HepG2 (cell line): Measurements from ENCODE around the gene SLC23A3. TPM values are rescaled to one million over a fixed set of nuclear protein-coding genes. Genes with fewer than 3 reads are reported as not detected.
A peak's percentile ranks its signal among the peaks of the same experiment; 100 is the strongest.

Experiments used
- ARID5B ChIP-seq: IDR thresholded peaks from 2 replicates; pipeline ENCODE4 v1.4.0; 2020; ENCODE audit warnings: mild to moderate bottlenecking, missing genetic modification reagents
- CCAR2 ChIP-seq: fragments of 200-400 bp; formaldehyde crosslinking; optimal IDR thresholded peaks from 2 replicates; pipeline ENCODE3; 2018; ENCODE audit warnings: low read depth, mild to moderate bottlenecking, low read length, moderate library complexity
- HIC2 ChIP-seq: sonication (generic); formaldehyde crosslinking; IDR thresholded peaks from 2 replicates; pipeline ENCODE4 v1.9.0; 2022; ENCODE audit warnings: low read depth, missing genetic modification reagents
- LCORL ChIP-seq, 2 experiments: fragments of 450-650 bp in 1 of 2; sonication (generic) in 1 of 2; formaldehyde crosslinking in 1 of 2; IDR thresholded peaks; 2 replicates each; pipeline versions ENCODE4 v1.5.0 to v1.6.1; 2017 to 2020; ENCODE audit warnings: antibody characterized with exemption in 1 of 2, missing genetic modification reagents in 1 of 2
- PPARG ChIP-seq: conservative IDR thresholded peaks from 2 replicates; pipeline ENCODE4 v1.6.1; 2016; ENCODE audit warnings: missing biosample characterization, missing genetic modification reagents
- TOE1 ChIP-seq: sonication (generic); formaldehyde crosslinking; IDR thresholded peaks from 2 replicates; pipeline ENCODE4 v1.4.0; 2020; ENCODE audit warnings: mild to moderate bottlenecking, missing genetic modification reagents
- ZNF234 ChIP-seq: sonication (generic); formaldehyde crosslinking; conservative IDR thresholded peaks from 2 replicates; pipeline ENCODE4 v1.5.1; 2020; ENCODE audit warnings: mild to moderate bottlenecking, missing genetic modification reagents
- ZNF629 ChIP-seq: sonication (generic); formaldehyde crosslinking; conservative IDR thresholded peaks from 2 replicates; pipeline ENCODE4 v1.5.0; 2020; ENCODE audit warnings: missing genetic modification reagents
- polyA plus RNA-seq, 8 experiments: library from polyadenylated mRNA; depleted of rRNA in 3 of 8; stranded (reverse) in 7 of 8; unstranded in 1 of 8; fragments of >200 nt; fragmentation: Illumina TruSeq in 4 of 8; extraction: Trizol in 4 of 8; gene quantifications; 2 replicates each; pipeline versions ENCODE4 v1.2.1 to v1.2.3, GENCODE V29; 2011 to 2016; ENCODE audit warnings: low read depth in 4 of 8, missing spikeins in 1 of 8, mixed read lengths in 1 of 8; ENCODE audit not compliant: insufficient read depth in 1 of 8
- total RNA-seq, 5 experiments: library from RNA; depleted of rRNA; stranded (reverse); fragments of >200 nt; fragmentation: Illumina TruSeq; extraction: Trizol; gene quantifications; 2 replicates each; pipeline ENCODE4 v1.2.3, GENCODE V29; 2016; ENCODE audit warnings: low read depth in 1 of 5
- TF ChIP-seq, protein P1 (sequence below): sonication (generic); formaldehyde crosslinking; conservative IDR thresholded peaks from 2 replicates; pipeline ENCODE4 v1.4.0; 2020; ENCODE audit warnings: mild to moderate bottlenecking, missing genetic modification reagents, moderate library complexity
- TF ChIP-seq, protein P2 (sequence below): sonication (generic); formaldehyde crosslinking; IDR thresholded peaks from 2 replicates; pipeline ENCODE4 v1.8.0; 2022; ENCODE audit warnings: mild to moderate bottlenecking, missing genetic modification reagents, moderate library complexity
- TF ChIP-seq, protein P3 (sequence below): sonication (generic); formaldehyde crosslinking; conservative IDR thresholded peaks from 2 replicates; pipeline ENCODE4 v1.5.0; 2020; ENCODE audit warnings: missing genetic modification reagents

The SLC23A3 gene
- total and polyA plus RNA-seq, 2 of the 13 experiments (the other 11 are each of a cell fraction or from before 2014, with no cell fraction given) = 0.38 to 0.78 TPM

DNA sequence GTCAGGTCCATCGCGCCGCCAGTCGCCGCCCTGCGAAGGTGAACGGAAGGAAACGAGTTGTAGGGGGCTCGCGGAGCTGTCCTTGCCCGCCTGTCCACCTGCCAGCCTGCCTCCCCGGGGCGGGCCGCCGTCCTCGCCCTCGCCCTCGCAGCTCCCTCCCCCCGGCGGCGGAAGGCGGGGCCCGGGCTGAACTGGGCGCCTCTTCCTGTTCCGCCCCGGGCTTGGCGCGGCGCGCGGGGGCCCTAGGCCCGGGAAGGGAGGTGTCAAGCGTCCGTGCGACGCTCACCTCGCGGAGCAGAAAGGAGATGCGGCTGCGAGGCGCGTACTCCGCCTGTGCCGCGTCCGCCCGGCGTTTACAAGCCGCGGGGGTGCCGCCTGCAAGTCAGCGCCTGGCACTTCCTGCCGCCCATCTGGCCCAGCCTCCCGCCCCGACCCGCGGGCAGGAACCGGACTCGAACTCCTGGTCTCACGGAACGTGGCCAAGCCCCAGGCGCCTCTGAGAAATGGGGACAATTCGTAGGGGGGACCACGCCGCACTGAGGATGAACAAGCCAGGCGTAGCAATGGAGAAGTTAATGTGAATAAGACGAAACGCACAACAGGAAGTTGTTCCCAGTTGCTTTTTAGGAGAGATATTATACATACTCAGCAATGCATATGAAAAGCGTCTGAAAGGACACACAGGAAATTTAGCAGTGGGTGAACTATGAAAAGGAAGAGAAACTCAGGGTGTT, 7.2 kb upstream of the SLC23A3 start, which contains the start of gene CNPPD1 (continued):
- TF ChIP-seq, protein P1, sequence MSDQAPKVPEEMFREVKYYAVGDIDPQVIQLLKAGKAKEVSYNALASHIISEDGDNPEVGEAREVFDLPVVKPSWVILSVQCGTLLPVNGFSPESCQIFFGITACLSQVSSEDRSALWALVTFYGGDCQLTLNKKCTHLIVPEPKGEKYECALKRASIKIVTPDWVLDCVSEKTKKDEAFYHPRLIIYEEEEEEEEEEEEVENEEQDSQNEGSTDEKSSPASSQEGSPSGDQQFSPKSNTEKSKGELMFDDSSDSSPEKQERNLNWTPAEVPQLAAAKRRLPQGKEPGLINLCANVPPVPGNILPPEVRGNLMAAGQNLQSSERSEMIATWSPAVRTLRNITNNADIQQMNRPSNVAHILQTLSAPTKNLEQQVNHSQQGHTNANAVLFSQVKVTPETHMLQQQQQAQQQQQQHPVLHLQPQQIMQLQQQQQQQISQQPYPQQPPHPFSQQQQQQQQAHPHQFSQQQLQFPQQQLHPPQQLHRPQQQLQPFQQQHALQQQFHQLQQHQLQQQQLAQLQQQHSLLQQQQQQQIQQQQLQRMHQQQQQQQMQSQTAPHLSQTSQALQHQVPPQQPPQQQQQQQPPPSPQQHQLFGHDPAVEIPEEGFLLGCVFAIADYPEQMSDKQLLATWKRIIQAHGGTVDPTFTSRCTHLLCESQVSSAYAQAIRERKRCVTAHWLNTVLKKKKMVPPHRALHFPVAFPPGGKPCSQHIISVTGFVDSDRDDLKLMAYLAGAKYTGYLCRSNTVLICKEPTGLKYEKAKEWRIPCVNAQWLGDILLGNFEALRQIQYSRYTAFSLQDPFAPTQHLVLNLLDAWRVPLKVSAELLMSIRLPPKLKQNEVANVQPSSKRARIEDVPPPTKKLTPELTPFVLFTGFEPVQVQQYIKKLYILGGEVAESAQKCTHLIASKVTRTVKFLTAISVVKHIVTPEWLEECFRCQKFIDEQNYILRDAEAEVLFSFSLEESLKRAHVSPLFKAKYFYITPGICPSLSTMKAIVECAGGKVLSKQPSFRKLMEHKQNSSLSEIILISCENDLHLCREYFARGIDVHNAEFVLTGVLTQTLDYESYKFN (CRISPR knock-in tag) = peak; percentile 82; the same call in 1 of the 2 replicates
- peak; percentile 69 for TF ChIP-seq PPARG (CRISPR knock-in tag)
- TF ChIP-seq ZNF234 (CRISPR knock-in tag) = peak; percentile 98
- TF ChIP-seq, protein P2, sequence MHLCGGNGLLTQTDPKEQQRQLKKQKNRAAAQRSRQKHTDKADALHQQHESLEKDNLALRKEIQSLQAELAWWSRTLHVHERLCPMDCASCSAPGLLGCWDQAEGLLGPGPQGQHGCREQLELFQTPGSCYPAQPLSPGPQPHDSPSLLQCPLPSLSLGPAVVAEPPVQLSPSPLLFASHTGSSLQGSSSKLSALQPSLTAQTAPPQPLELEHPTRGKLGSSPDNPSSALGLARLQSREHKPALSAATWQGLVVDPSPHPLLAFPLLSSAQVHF (CRISPR knock-in tag) = peak; percentile 99
- peak; percentile 84; the same call in 1 of the 2 replicates for TF ChIP-seq TOE1 (CRISPR knock-in tag)
- TF ChIP-seq HIC2 (CRISPR knock-in tag) = peak; percentile 83
- peak; percentile 73; the same call in 1 of the 2 replicates for TF ChIP-seq ARID5B (CRISPR knock-in tag)
- no peak for TF ChIP-seq CCAR2
- TF ChIP-seq, protein P3, sequence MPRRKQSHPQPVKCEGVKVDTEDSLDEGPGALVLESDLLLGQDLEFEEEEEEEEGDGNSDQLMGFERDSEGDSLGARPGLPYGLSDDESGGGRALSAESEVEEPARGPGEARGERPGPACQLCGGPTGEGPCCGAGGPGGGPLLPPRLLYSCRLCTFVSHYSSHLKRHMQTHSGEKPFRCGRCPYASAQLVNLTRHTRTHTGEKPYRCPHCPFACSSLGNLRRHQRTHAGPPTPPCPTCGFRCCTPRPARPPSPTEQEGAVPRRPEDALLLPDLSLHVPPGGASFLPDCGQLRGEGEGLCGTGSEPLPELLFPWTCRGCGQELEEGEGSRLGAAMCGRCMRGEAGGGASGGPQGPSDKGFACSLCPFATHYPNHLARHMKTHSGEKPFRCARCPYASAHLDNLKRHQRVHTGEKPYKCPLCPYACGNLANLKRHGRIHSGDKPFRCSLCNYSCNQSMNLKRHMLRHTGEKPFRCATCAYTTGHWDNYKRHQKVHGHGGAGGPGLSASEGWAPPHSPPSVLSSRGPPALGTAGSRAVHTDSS = peak; percentile 39; the same call in 1 of the 2 replicates
- TF ChIP-seq ZNF629 (CRISPR knock-in tag) = peak; percentile 95
- no peak for TF ChIP-seq LCORL (IDR thresholded peaks at IDR 0.05)
- peak; percentile 84 for TF ChIP-seq LCORL (CRISPR knock-in tag; IDR thresholded peaks at IDR 0.05)
